Stimulated activated naive CD8-positive, alpha-beta T cell treated with anti-CD3 and anti-CD28 coated beads, Interleukin-15, Interleukin-2, amounts not matched to agents 100 ng/mL and 50 ng/mL, for 24 hours (primary cell): Measurements from ENCODE around the gene DOCK4.

Experiments used
- H3K27ac Mint-ChIP-seq: one replicate; pipeline ENCODE4 v1.8.0; 2021; ENCODE audit warnings: mild to moderate bottlenecking, mixed read lengths
- H3K27me3 Mint-ChIP-seq: one replicate; pipeline ENCODE4 v1.8.0; 2021; ENCODE audit warnings: mixed read lengths
- H3K36me3 Mint-ChIP-seq: one replicate; pipeline ENCODE4 v1.8.0; 2021; ENCODE audit warnings: low read depth, mixed read lengths
- H3K4me1 Mint-ChIP-seq: one replicate; pipeline ENCODE4 v1.8.0; 2021; ENCODE audit warnings: low read depth, mixed read lengths
- H3K4me3 Mint-ChIP-seq: one replicate; pipeline ENCODE4 v1.8.0; 2021; ENCODE audit warnings: mild to moderate bottlenecking, mixed read lengths
- H3K9me3 Mint-ChIP-seq: one replicate; pipeline ENCODE4 v1.8.0; 2021; ENCODE audit warnings: mixed read lengths

DOCK4 gene

DNA sequence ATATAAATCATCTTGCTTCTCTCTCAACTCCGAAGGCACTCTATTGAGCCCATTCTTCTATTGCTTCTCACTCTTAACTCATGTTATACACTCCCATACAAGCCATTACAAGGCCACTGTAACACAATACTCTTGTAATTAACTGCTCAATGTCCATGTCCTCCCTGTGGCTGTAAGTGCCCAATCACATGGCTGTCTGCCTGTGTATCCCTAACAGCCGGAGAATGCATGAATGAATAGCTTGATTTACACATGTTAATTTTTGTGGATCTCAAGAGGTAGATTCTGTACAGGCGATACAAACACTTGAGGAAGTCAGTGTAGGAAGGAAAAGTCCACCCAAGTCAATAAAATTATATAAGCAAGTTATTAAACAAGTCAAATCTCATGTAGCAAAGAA lies 215.6 kb downstream of the DOCK4 start:
- H3K9me3 Mint-ChIP-seq, result no peaks in the 10 kb centered on the region
- H3K36me3 Mint-ChIP-seq, result no peaks in the 10 kb centered on the region
- no peak overlapping the region for H3K27ac Mint-ChIP-seq
- no peak overlapping the region for H3K4me3 Mint-ChIP-seq
- no peaks in the 10 kb centered on the region for H3K4me1 Mint-ChIP-seq
- H3K27me3 Mint-ChIP-seq, result peaks cover 3% of the 10 kb centered on the region

- H3K36me3 Mint-ChIP-seq, result no peaks in the 10 kb centered on the region
- H3K4me3 Mint-ChIP-seq, result no peak overlapping the region
- no peaks in the 10 kb centered on the region for H3K4me1 Mint-ChIP-seq
- no peak overlapping the region for H3K27ac Mint-ChIP-seq
- H3K27me3 Mint-ChIP-seq, result peaks cover 3% of the 10 kb centered on the region
- H3K9me3 Mint-ChIP-seq, result no peaks in the 10 kb centered on the region
Measured at GRCh38 chr7:111987886-111988285, 218.3 kb downstream of the DOCK4 start.

DNA sequence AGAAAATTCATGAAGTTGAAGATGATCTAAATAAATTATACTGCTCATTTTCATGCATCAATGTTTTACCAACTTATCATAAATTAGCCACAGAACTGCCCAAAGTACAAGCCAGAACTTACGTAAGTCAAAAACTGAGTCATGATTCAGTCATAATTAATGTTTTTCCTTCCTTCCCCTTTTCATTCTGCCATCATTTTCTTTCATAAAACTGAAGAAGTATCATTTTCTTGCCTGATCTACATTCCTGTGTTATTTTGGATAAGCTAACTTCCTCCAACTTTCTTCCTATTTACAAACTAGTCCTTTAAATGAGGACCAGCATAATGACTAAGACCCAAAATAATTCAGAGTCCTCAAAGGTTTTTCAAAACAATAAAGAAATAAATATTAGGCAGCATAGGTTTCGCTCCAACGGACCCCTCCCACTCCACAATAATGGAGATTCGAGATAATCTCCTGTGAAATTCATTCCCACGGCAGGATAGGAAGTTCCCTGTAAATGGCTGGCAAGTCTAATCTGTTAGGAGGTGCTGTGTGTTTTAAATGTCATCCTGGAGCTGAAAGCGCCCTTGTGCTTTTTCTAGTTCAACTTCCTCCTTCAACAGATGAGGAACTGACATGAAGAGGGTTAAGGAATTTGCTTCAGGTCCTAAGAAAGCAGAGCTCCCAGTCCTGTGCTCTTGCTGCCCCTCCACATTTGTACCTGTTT lies 218.9 kb downstream of the DOCK4 start:
- Mint-ChIP-seq H3K4me3 (no peak overlapping the region), H3K27ac (no peak overlapping the region), H3K36me3 (no peaks in the 10 kb centered on the region), H3K4me1 (no peaks in the 10 kb centered on the region), H3K9me3 (no peaks in the 10 kb centered on the region), H3K27me3 (peaks cover 3% of the 10 kb centered on the region)

DNA sequence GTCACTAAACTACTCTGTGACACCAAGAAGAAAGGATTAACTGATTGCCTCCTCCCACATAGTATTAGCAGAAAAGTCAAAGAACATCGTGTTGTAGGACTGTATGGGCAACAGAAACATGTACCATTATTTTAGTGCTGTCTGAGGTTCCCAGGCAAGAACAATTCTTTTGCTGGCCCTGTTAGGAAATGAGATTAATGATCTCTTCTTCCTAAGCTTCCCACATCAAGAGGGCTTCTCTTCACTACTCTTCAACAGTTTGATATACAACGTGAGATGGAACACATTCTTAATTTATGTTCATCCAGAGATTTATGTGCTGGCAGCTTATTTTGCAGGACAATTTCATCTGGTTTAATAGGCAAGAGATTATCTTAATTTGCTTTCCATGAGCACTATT lies 219.6 kb downstream of the DOCK4 start:
- no peaks in the 10 kb centered on the region for H3K36me3 Mint-ChIP-seq
- no peak overlapping the region for H3K27ac Mint-ChIP-seq
- H3K4me1 Mint-ChIP-seq, result no peaks in the 10 kb centered on the region
- no peaks in the 10 kb centered on the region for H3K9me3 Mint-ChIP-seq
- H3K27me3 Mint-ChIP-seq, result peaks cover 3% of the 10 kb centered on the region
- H3K4me3 Mint-ChIP-seq, result no peak overlapping the region

- peaks cover 3% of the 10 kb centered on the region for H3K27me3 Mint-ChIP-seq
- no peaks in the 10 kb centered on the region for H3K9me3 Mint-ChIP-seq
- H3K4me3 Mint-ChIP-seq, result no peak overlapping the region
- no peak overlapping the region for H3K27ac Mint-ChIP-seq
- H3K4me1 Mint-ChIP-seq, result no peaks in the 10 kb centered on the region
- H3K36me3 Mint-ChIP-seq, result no peaks in the 10 kb centered on the region
Measured at GRCh38 chr7:111985798-111986197, 220.4 kb downstream of the DOCK4 start.

- Mint-ChIP-seq H3K27ac (no peak overlapping the region), H3K36me3 (no peaks in the 10 kb centered on the region), H3K4me1 (no peaks in the 10 kb centered on the region), H3K9me3 (no peaks in the 10 kb centered on the region), H3K27me3 (peaks cover 3% of the 10 kb centered on the region), H3K4me3 (no peak overlapping the region)
Measured at GRCh38 chr7:111982804-111983203, 223.4 kb downstream of the DOCK4 start.

DNA sequence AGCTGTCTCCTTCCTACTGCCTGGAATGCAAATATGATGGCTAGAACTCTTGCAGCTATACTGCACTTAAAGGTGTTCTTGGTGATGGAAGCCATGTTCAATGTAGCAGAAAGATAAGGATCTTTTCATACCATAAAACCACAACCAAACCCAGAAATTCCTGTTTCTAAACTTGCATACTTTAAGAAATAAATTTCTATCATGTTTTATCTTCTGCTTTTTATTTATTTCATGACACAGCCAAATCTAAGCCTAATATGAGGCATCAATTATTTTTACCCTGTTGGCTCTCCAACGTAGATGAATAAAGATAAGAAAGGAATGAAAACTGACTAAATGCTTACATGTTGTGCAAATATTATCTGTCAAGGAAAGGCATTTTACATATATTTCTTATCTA lies 224.1 kb downstream of the DOCK4 start:
- Mint-ChIP-seq H3K4me3 (no peak overlapping the region), H3K36me3 (no peaks in the 10 kb centered on the region), H3K27me3 (peaks cover 3% of the 10 kb centered on the region), H3K9me3 (no peaks in the 10 kb centered on the region), H3K27ac (no peak overlapping the region), H3K4me1 (no peaks in the 10 kb centered on the region)

DNA sequence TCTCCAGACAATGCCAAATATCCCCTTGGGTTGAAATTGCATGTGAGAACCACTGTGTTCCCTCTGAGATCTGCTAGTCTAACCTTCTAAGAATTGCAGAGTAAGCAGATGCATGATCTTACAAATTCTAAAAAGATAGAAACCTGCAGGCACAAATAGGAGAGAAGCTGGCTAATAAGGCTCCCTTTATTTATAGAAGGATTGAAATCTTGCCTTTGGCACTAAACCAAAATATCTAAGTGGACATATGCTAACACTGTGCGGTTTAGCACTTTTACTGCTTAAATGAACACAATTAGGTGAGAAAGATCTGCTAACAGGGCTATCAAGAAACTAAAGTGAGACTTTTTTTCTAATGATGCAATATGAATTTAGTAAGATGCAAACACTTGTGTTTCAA lies 225.5 kb downstream of the DOCK4 start:
- no peaks in the 10 kb centered on the region for H3K36me3 Mint-ChIP-seq
- no peaks in the 10 kb centered on the region for H3K4me1 Mint-ChIP-seq
- no peak overlapping the region for H3K4me3 Mint-ChIP-seq
- H3K27ac Mint-ChIP-seq, result no peak overlapping the region
- H3K27me3 Mint-ChIP-seq, result peaks cover 3% of the 10 kb centered on the region
- H3K9me3 Mint-ChIP-seq, result no peaks in the 10 kb centered on the region

- no peaks in the 10 kb centered on the region for H3K36me3 Mint-ChIP-seq
- H3K4me3 Mint-ChIP-seq, result no peak overlapping the region
- peaks cover 6% of the 10 kb centered on the region for H3K27me3 Mint-ChIP-seq
- H3K9me3 Mint-ChIP-seq, result no peaks in the 10 kb centered on the region
- H3K4me1 Mint-ChIP-seq, result no peaks in the 10 kb centered on the region
- H3K27ac Mint-ChIP-seq, result no peak overlapping the region
Measured at GRCh38 chr7:111975346-111975745, 230.9 kb downstream of the DOCK4 start.

DNA sequence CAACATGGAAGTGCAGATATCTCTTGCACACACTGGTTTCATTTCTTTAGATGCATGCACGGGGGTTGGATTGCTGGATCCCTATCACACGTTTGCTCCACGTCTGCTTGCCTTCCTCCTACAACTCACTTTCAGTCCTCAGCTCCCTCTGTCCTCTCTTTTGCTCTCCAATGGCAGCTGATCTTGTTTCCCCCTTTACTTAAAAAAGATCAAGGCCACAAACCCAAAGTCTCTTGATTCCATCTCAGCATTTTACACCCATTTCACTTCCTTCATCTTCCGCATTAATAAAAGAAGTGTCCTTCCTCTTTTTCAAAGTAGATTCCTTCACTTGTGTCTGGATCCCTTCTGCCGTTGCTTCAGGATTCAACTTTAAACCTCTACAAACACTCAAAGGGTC lies 245.2 kb downstream of the DOCK4 start:
- Mint-ChIP-seq H3K27ac (no peak overlapping the region), H3K36me3 (no peaks in the 10 kb centered on the region), H3K4me1 (no peaks in the 10 kb centered on the region), H3K9me3 (no peaks in the 10 kb centered on the region), H3K4me3 (no peak overlapping the region), H3K27me3 (no peaks in the 10 kb centered on the region)

DNA sequence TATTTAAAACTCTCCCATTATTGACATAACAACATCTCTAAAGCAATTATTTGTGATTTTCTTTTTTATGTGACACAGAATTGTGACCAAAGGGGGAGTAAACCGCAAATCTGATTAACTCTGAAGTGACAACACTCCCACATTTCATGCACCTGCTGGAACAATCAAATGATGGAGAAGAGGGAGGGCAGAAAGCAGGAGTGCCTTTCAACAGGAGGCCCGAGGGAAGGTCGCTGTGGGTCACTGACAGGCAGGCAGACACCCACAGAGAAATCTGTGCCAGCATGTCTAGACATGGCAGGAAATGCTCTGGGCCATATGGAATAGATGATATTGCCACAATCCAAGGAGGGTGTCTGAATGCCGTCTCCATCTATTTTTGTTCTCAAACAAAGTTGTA lies 247.3 kb downstream of the DOCK4 start:
- Mint-ChIP-seq H3K4me3 (no peak overlapping the region), H3K36me3 (no peaks in the 10 kb centered on the region), H3K4me1 (no peaks in the 10 kb centered on the region), H3K27ac (no peak overlapping the region), H3K27me3 (no peaks in the 10 kb centered on the region), H3K9me3 (no peaks in the 10 kb centered on the region)

GRCh38 chr7:111958431-111958830 lies 247.8 kb downstream of the DOCK4 start:
- no peak overlapping the region for H3K4me3 Mint-ChIP-seq
- no peaks in the 10 kb centered on the region for H3K4me1 Mint-ChIP-seq
- no peaks in the 10 kb centered on the region for H3K27me3 Mint-ChIP-seq
- no peak overlapping the region for H3K27ac Mint-ChIP-seq
- H3K9me3 Mint-ChIP-seq, result no peaks in the 10 kb centered on the region
- H3K36me3 Mint-ChIP-seq, result no peaks in the 10 kb centered on the region

GRCh38 chr7:111955616-111956015 lies 250.6 kb downstream of the DOCK4 start:
- Mint-ChIP-seq H3K4me1 (no peaks in the 10 kb centered on the region), H3K9me3 (no peaks in the 10 kb centered on the region), H3K27me3 (no peaks in the 10 kb centered on the region), H3K4me3 (no peak overlapping the region), H3K36me3 (no peaks in the 10 kb centered on the region), H3K27ac (no peak overlapping the region)

GRCh38 chr7:111954474-111955381 lies 251.5 kb downstream of the DOCK4 start:
- no peak overlapping the region for H3K4me3 Mint-ChIP-seq
- no peaks in the 10 kb centered on the region for H3K9me3 Mint-ChIP-seq
- no peaks in the 10 kb centered on the region for H3K27me3 Mint-ChIP-seq
- no peaks in the 10 kb centered on the region for H3K36me3 Mint-ChIP-seq
- no peak overlapping the region for H3K27ac Mint-ChIP-seq
- no peaks in the 10 kb centered on the region for H3K4me1 Mint-ChIP-seq

DNA sequence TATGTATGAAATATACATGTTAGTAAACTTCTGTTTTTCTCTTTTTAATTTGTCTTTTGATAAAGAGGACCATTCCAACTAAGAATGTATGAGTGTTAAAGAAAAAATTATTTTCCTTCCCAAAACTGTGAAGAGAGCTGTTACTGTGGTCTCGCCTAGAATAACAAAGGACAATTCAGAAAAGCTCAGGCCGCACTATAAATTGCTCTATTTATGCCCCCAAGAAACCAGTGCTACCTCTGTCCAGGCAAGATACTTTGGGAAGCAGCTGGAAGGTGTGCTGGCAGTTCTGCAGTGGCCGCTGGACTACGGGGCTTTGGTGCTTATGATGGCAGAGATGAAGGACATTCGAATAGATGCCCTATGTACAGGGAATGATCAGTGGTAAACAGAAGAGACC lies 252.1 kb downstream of the DOCK4 start:
- Mint-ChIP-seq H3K27me3 (peaks cover 4% of the 10 kb centered on the region), H3K27ac (no peak overlapping the region), H3K4me3 (no peak overlapping the region), H3K9me3 (no peaks in the 10 kb centered on the region), H3K36me3 (no peaks in the 10 kb centered on the region), H3K4me1 (no peaks in the 10 kb centered on the region)
